Tibial nerve (tissue), 4 donors: ENCODE results near the gene SRSF1. TPM values are rescaled to one million over a fixed set of nuclear protein-coding genes. Genes with fewer than 3 reads are reported as not detected.

Experiments
- DNase-seq, 2 donors: peaks; one replicate each; pipeline ENCODE4 v3.0.0-alpha.2; 2019; ENCODE audit warnings: low spot score in 2 of 2
- H3K27ac ChIP-seq, 4 donors: fragments of 200-600 bp; sonication (generic) in 3 of 4; one replicate each; pipeline ENCODE4 v1.5.1; 2017 to 2019; ENCODE audit warnings: mild to moderate bottlenecking in 1 of 4
- H3K27me3 ChIP-seq, 2 donors: fragments of 200-600 bp; sonication (generic) in 1 of 2; one replicate each; pipeline versions ENCODE4 v1.5.1 to v1.6.0; 2017 to 2019
- H3K36me3 ChIP-seq, 3 donors: fragments of 200-600 bp; sonication (generic); one replicate each; pipeline ENCODE4 v1.5.1; 2018 to 2019
- H3K4me1 ChIP-seq, 4 donors: fragments of 200-600 bp; sonication (generic) in 3 of 4; one replicate each; pipeline ENCODE4 v1.5.1; 2017 to 2019
- H3K4me3 ChIP-seq, 4 donors: fragments of 200-600 bp; sonication (generic) in 3 of 4; one replicate each; pipeline ENCODE4 v1.5.1; 2017 to 2019; ENCODE audit warnings: mild to moderate bottlenecking in 1 of 4, moderate library complexity in 1 of 4
- H3K9me3 ChIP-seq, 4 donors: fragments of 200-600 bp; sonication (generic) in 3 of 4; one replicate each; pipeline ENCODE4 v1.5.1; 2017 to 2019
- EP300 ChIP-seq, 2 donors: sonication (generic); formaldehyde crosslinking; IDR thresholded peaks; one replicate each; pipeline ENCODE4 v1.6.1; 2017; ENCODE audit warnings: antibody characterized with exemption in 2 of 2, mild to moderate bottlenecking in 1 of 2
- POLR2A ChIP-seq, 2 donors: fragments of 450-650 bp; IDR thresholded peaks; one replicate each; pipeline ENCODE4 v1.6.1; 2017; ENCODE audit warnings: antibody characterized with exemption in 2 of 2, mild to moderate bottlenecking in 2 of 2, moderate library complexity in 2 of 2
- WGBS, 2 donors: methylation state at CpG; one replicate each; pipeline ENCODE4 v1.1.5; 2018; 5-methylcytosine and 5-hydroxymethylcytosine counted together
- small RNA-seq: library from RNA; depleted of rRNA; stranded (forward); fragments of <200 nt; gene quantifications from one replicate; pipeline ENCODE3, GENCODE V24; 2016
- total RNA-seq, 4 donors: library from RNA; depleted of rRNA; stranded (reverse); fragments of >200 nt; gene quantifications; one replicate each; pipeline ENCODE4 v1.1.0, GENCODE V29; 2016
- TF ChIP-seq, protein P1 (sequence below), 5 experiments: fragments of 200-600 bp in 3 of 5; fragments of 450-650 bp in 2 of 5; sonication (generic) in 3 of 5; IDR thresholded peaks; one replicate each; pipeline ENCODE4 v1.5.1; 2016 to 2019; ENCODE audit warnings: antibody characterized with exemption in 5 of 5, mild to moderate bottlenecking in 3 of 5, moderate library complexity in 2 of 5

SRSF1 gene
- total RNA-seq, 4 donors from 2014 or later, result 92.4 to 173 (median 143) TPM

DNA sequence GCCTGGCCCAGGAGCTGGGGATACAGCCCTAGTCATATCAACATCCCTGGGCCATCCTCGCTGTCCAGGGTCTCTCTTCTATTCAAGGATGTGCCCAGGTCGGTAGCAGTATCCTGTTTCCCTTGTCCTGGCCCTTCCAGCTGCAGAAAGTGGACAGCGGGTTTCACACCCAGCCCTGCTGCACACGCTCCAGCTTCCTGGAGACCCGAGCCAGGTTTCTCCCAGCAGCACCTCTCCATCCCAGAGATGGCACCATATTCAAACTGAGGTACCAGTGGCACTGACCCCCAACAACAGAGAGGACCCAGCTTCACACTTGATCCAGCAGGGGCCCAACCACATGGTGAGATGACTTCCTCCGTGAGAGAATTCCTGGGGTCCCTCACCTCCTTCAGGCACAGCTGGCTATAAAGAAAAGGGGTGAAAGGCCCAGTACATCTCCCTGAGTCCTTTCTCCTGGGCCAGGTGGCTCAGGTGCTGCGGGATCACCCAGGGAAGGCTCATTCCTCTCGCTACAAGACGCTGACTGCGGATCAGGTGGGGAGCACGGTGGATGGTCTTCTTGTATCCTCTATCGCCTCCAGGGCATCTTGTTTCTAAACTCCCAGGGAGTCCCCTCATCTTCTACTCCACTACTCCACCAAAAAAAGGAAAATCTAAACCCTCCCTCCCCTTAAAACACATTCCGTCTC lies 53.2 kb downstream of the SRSF1 start:
- H3K9me3 ChIP-seq, result no peaks in the 10 kb centered on the region
- no peak for DNase-seq
- peak overlapping the region; percentile 98 to 99 (median 99) for H3K27ac ChIP-seq
- no peaks in the 10 kb centered on the region for H3K27me3 ChIP-seq
- WGBS, 2 donors, result 53 to 54% methylated on average over 13 of the region's 13 CpGs
- peaks cover 3 to 68% (median 30%) of the 10 kb centered on the region in 4 donors for H3K4me1 ChIP-seq
- TF ChIP-seq EP300 (IDR thresholded peaks at IDR 0.05) (no peak), POLR2A (IDR thresholded peaks at IDR 0.05) (no peak)
- TF ChIP-seq, protein P1, sequence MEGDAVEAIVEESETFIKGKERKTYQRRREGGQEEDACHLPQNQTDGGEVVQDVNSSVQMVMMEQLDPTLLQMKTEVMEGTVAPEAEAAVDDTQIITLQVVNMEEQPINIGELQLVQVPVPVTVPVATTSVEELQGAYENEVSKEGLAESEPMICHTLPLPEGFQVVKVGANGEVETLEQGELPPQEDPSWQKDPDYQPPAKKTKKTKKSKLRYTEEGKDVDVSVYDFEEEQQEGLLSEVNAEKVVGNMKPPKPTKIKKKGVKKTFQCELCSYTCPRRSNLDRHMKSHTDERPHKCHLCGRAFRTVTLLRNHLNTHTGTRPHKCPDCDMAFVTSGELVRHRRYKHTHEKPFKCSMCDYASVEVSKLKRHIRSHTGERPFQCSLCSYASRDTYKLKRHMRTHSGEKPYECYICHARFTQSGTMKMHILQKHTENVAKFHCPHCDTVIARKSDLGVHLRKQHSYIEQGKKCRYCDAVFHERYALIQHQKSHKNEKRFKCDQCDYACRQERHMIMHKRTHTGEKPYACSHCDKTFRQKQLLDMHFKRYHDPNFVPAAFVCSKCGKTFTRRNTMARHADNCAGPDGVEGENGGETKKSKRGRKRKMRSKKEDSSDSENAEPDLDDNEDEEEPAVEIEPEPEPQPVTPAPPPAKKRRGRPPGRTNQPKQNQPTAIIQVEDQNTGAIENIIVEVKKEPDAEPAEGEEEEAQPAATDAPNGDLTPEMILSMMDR (IDR thresholded peaks at IDR 0.05), result no peak
- peak overlapping the region; percentile 75 to 100 (median 80) for H3K4me3 ChIP-seq
- H3K36me3 ChIP-seq, result no peaks in the 10 kb centered on the region

Small RNAs within 50 kb of the gene (small RNA-seq; reads per million reads assigned to genes)
- not detected for gene AC015813.4

Other genes with a start within 250 kb of the SRSF1 start
- 10 to 100 TPM in 2 of 4 donors, 1 to 10 TPM in 2; 8.0 to 20.1 (median 9.0) TPM for gene MRPS23, start 157.2 kb downstream of the SRSF1 start, total RNA-seq
- gene CUEDC1, start 51.8 kb downstream of the SRSF1 start, total RNA-seq, result 10 to 100 TPM; 32.1 to 55.5 (median 38.8) TPM
- 10 to 100 TPM; 42.3 to 66.0 (median 48.3) TPM for gene VEZF1, start 19.0 kb downstream of the SRSF1 start, total RNA-seq
- gene DYNLL2, start 76.2 kb upstream of the SRSF1 start, total RNA-seq, result 10 to 100 TPM; 13.9 to 21.3 (median 16.6) TPM
- gene OR4D1, start 141.1 kb upstream of the SRSF1 start, total RNA-seq, result not detected
- not detected for gene OR4D2, start 159.7 kb upstream of the SRSF1 start, total RNA-seq
- not detected for gene EPX, start 185.5 kb upstream of the SRSF1 start, total RNA-seq
- 10 to 100 TPM; 15.7 to 25.1 (median 18.5) TPM for gene MKS1, start 212.0 kb upstream of the SRSF1 start, total RNA-seq
- not detected for gene LPO, start 231.3 kb upstream of the SRSF1 start, total RNA-seq